Bronchial epithelial cell (primary cell): ENCODE data around the gene CYP27A1. TPM values are rescaled to one million over a fixed set of nuclear protein-coding genes. Genes with fewer than 3 reads are reported as not detected.
A peak's percentile ranks its signal among the peaks of the same experiment; 100 is the strongest.

Experiments
- DNase-seq: peaks from one replicate; pipeline ENCODE4 v3.0.0-alpha.2; 2010; ENCODE audit warnings: low read depth
- FAIRE-seq: peaks from 2 replicates; lab custom pipeline; 2011; peaks lifted over from hg19 to GRCh38; lab: Jason Lieb, UNC
- H3K27me3 ChIP-seq: 2 replicates; pipeline ENCODE4 v1.5.1; 2011; ENCODE audit warnings: low read length; ENCODE audit not compliant: control insufficient read depth, insufficient read depth
- H3K36me3 ChIP-seq: 2 replicates; pipeline ENCODE4 v1.5.1; 2011; ENCODE audit warnings: low read length; ENCODE audit not compliant: control insufficient read depth, insufficient read depth
- H3K4me3 ChIP-seq: 2 replicates; pipeline ENCODE4 v1.5.1; 2011; ENCODE audit warnings: mild to moderate bottlenecking, low read depth, low read length, control low read depth
- total RNA-seq: library from RNA; depleted of rRNA; stranded (reverse); fragments of >200 nt; gene quantifications from 2 replicates; pipeline ENCODE4 v1.2.1, GENCODE V29; 2014
- TF ChIP-seq, protein P1 (sequence below): IDR thresholded peaks from 2 replicates; pipeline ENCODE4 v1.5.1; 2011; ENCODE audit warnings: mild to moderate bottlenecking, moderate library complexity, low read length, control low read depth, inconsistent platforms; ENCODE audit not compliant: insufficient read depth, severe bottlenecking

The CYP27A1 gene
- total RNA-seq, 1 donor from 2014 or later, result 0.26 TPM

GRCh38 chr2:218802386-218802994, 20.5 kb downstream of the CYP27A1 start:
- FAIRE-seq, result no peak
- no peaks in the 10 kb centered on the region for H3K27me3 ChIP-seq
- no peak overlapping the region for H3K4me3 ChIP-seq
- TF ChIP-seq, protein P1, sequence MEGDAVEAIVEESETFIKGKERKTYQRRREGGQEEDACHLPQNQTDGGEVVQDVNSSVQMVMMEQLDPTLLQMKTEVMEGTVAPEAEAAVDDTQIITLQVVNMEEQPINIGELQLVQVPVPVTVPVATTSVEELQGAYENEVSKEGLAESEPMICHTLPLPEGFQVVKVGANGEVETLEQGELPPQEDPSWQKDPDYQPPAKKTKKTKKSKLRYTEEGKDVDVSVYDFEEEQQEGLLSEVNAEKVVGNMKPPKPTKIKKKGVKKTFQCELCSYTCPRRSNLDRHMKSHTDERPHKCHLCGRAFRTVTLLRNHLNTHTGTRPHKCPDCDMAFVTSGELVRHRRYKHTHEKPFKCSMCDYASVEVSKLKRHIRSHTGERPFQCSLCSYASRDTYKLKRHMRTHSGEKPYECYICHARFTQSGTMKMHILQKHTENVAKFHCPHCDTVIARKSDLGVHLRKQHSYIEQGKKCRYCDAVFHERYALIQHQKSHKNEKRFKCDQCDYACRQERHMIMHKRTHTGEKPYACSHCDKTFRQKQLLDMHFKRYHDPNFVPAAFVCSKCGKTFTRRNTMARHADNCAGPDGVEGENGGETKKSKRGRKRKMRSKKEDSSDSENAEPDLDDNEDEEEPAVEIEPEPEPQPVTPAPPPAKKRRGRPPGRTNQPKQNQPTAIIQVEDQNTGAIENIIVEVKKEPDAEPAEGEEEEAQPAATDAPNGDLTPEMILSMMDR, result no peak
- H3K36me3 ChIP-seq, result no peaks in the 10 kb centered on the region
- DNase-seq, result no peak

DNA sequence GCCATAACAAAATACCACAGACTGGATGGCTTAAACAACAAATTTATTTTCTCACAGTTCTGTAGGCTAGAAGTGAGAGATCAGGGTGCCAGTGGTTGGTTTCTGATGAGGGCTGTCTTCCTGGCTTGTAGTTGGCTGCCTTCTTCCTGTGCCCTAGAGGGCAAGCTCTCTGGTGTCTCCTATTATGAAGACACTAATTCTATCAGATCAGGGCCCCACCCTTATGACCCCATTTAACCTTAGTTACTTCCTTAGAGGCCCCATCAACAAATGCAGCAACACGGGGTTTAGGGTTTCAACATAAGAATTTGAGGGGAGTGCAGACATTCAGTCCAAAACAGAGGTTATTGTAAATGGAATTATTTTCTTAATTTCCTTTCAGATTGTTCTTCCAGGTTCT, 22.9 kb downstream of the CYP27A1 start:
- TF ChIP-seq, protein P1, result no peak
- H3K4me3 ChIP-seq, result no peak overlapping the region
- no peaks in the 10 kb centered on the region for H3K27me3 ChIP-seq
- no peaks in the 10 kb centered on the region for H3K36me3 ChIP-seq
- DNase-seq, result no peak
- no peak for FAIRE-seq

GRCh38 chr2:218805627-218806026, 23.7 kb downstream of the CYP27A1 start:
- TF ChIP-seq, protein P1, result no peak
- DNase-seq, result no peak
- Histone ChIP-seq H3K4me3 (no peak overlapping the region), H3K36me3 (no peaks in the 10 kb centered on the region), H3K27me3 (no peaks in the 10 kb centered on the region)
- no peak for FAIRE-seq

- FAIRE-seq, result no peak
- H3K4me3 ChIP-seq, result no peak overlapping the region
- H3K27me3 ChIP-seq, result no peaks in the 10 kb centered on the region
- no peaks in the 10 kb centered on the region for H3K36me3 ChIP-seq
- DNase-seq, result peak; percentile 88
- TF ChIP-seq, protein P1, result no peak
These were observed 24.5 kb downstream of the CYP27A1 start for GRCh38 chr2:218806346-218806978.

GRCh38 chr2:218807626-218808025, 25.7 kb downstream of the CYP27A1 start:
- H3K4me3 ChIP-seq, result no peak overlapping the region
- H3K36me3 ChIP-seq, result no peaks in the 10 kb centered on the region
- TF ChIP-seq, protein P1, result no peak
- no peak for DNase-seq
- H3K27me3 ChIP-seq, result no peaks in the 10 kb centered on the region
- no peak for FAIRE-seq
